ENCODE results near the gene TMX2. TPM values are rescaled to one million over a fixed set of nuclear protein-coding genes. Genes with fewer than 3 reads are reported as not detected.
"Not testable (repeated sequence)": the region's sequence is repeated elsewhere in the genome, so short reads cannot be mapped to it uniquely, and the experiment has no call there.

TMX2 gene
- total RNA-seq = 10 to 100 TPM; 54.2 to 69.8 TPM

GRCh38 chr11:57712256-57713150 is at the start of gene TMX2:
TSS of gene TMX2 (plus strand) at chr11:57712593. CDS start at chr11:57712619, 26 bp downstream.
- Mint-ChIP-seq H3K36me3 (ENCODE audit: insufficient read depth in 2 of 2) (peaks cover 4 to 7% of the 10 kb centered on the region in 2 donors), H3K27ac (peak within 1 kb of the TSS; percentile 94), H3K27me3 (ENCODE audit: low read depth) (no peaks in the 10 kb centered on the region), H3K4me1 (ENCODE audit: low read depth) (peaks cover 52% of the 10 kb centered on the region), H3K4me3 (peak within 1 kb of the TSS; percentile 91 to 97), H3K9me3 (no peaks in the 10 kb centered on the region)
- peak; percentile 91 to 93 for DNase-seq
- peak; percentile 92 for ATAC-seq (replicated peaks in 1 of 2)

- H3K27ac Mint-ChIP-seq = peak overlapping the region; percentile 3
- H3K9me3 Mint-ChIP-seq = no peaks in the 10 kb centered on the region
- no peak for DNase-seq
- peaks cover 4 to 9% of the 10 kb centered on the region in 2 donors for H3K36me3 Mint-ChIP-seq (ENCODE audit: insufficient read depth in 2 of 2)
- no peaks in the 10 kb centered on the region for H3K27me3 Mint-ChIP-seq (ENCODE audit: low read depth)
- H3K4me1 Mint-ChIP-seq (ENCODE audit: low read depth) = peaks cover 33% of the 10 kb centered on the region
- no peak overlapping the region for H3K4me3 Mint-ChIP-seq
- no peak for ATAC-seq (replicated peaks in 1 of 2)
Observed at GRCh38 chr11:57662893-57663292, 49.5 kb upstream of the TMX2 start.

GRCh38 chr11:57663975-57664374 is 48.4 kb upstream of the TMX2 start:
- Mint-ChIP-seq H3K4me1 (ENCODE audit: low read depth) (peaks cover 25% of the 10 kb centered on the region), H3K27ac (no peak overlapping the region), H3K4me3 (no peak overlapping the region), H3K9me3 (no peaks in the 10 kb centered on the region), H3K27me3 (ENCODE audit: low read depth) (no peaks in the 10 kb centered on the region), H3K36me3 (ENCODE audit: insufficient read depth in 2 of 2) (peaks cover 10 to 13% of the 10 kb centered on the region in 2 donors)
- DNase-seq (no peak), ATAC-seq (replicated peaks in 1 of 2) (no peak)

GRCh38 chr11:57667117-57667735 is 45.2 kb upstream of the TMX2 start:
- Mint-ChIP-seq H3K4me1 (ENCODE audit: low read depth) (peaks cover 46% of the 10 kb centered on the region), H3K36me3 (ENCODE audit: insufficient read depth in 2 of 2) (peaks cover 7 to 10% of the 10 kb centered on the region in 2 donors), H3K27me3 (ENCODE audit: low read depth) (no peaks in the 10 kb centered on the region), H3K9me3 (no peaks in the 10 kb centered on the region), H3K4me3 (peak overlapping the region; percentile 88 to 97), H3K27ac (peak overlapping the region; percentile 99)
- DNase-seq (peak; percentile 89 to 95), ATAC-seq (replicated peaks in 1 of 2) (peak; percentile 65 to 66)

GRCh38 chr11:57667736-57668433 is 44.5 kb upstream of the TMX2 start, which contains the start of gene ZDHHC5:
TSS of gene ZDHHC5 (plus strand) at chr11:57668114. CDS start at chr11:57673091, 4,977 bp downstream.
- ATAC-seq (replicated peaks in 1 of 2) = peak; percentile 90 to 91
- H3K9me3 Mint-ChIP-seq = no peaks in the 10 kb centered on the region
- peak; percentile 99 for DNase-seq
- H3K27me3 Mint-ChIP-seq (ENCODE audit: low read depth) = no peaks in the 10 kb centered on the region
- peaks cover 5 to 12% of the 10 kb centered on the region in 2 donors for H3K36me3 Mint-ChIP-seq (ENCODE audit: insufficient read depth in 2 of 2)
- peak within 1 kb of the TSS; percentile 99 for H3K27ac Mint-ChIP-seq
- peaks cover 53% of the 10 kb centered on the region for H3K4me1 Mint-ChIP-seq (ENCODE audit: low read depth)
- H3K4me3 Mint-ChIP-seq = peak within 1 kb of the TSS; percentile 88 to 97

- peak overlapping the region; percentile 98 for H3K27ac Mint-ChIP-seq
- H3K36me3 Mint-ChIP-seq (ENCODE audit: insufficient read depth in 2 of 2) = peaks cover 10 to 13% of the 10 kb centered on the region in 2 donors
- peaks cover 58% of the 10 kb centered on the region for H3K4me1 Mint-ChIP-seq (ENCODE audit: low read depth)
- no peaks in the 10 kb centered on the region for H3K27me3 Mint-ChIP-seq (ENCODE audit: low read depth)
- no peak for DNase-seq
- peak; percentile 7 to 17 for ATAC-seq (replicated peaks in 1 of 2)
- H3K4me3 Mint-ChIP-seq = peak overlapping the region; percentile 88 to 97
- no peaks in the 10 kb centered on the region for H3K9me3 Mint-ChIP-seq
Observed at GRCh38 chr11:57668434-57668782, 44.0 kb upstream of the TMX2 start.

- H3K9me3 Mint-ChIP-seq = no peaks in the 10 kb centered on the region
- peaks cover 89% of the 10 kb centered on the region for H3K4me1 Mint-ChIP-seq (ENCODE audit: low read depth)
- H3K36me3 Mint-ChIP-seq (ENCODE audit: insufficient read depth in 2 of 2) = peaks cover 9 to 28% of the 10 kb centered on the region in 2 donors
- DNase-seq = no peak
- H3K27me3 Mint-ChIP-seq (ENCODE audit: low read depth) = no peaks in the 10 kb centered on the region
- ATAC-seq (replicated peaks in 1 of 2) = no peak
- peak overlapping the region in 1 of 2 donors; percentile 44 for H3K4me3 Mint-ChIP-seq
- peak overlapping the region; percentile 43 for H3K27ac Mint-ChIP-seq
Observed at GRCh38 chr11:57674251-57674650, 38.1 kb upstream of the TMX2 start.

- H3K27ac Mint-ChIP-seq = peak overlapping the region; percentile 85
- H3K27me3 Mint-ChIP-seq (ENCODE audit: low read depth) = no peaks in the 10 kb centered on the region
- ATAC-seq (replicated peaks in 1 of 2) (peak; percentile 40 to 76), DNase-seq (no peak)
- no peaks in the 10 kb centered on the region for H3K9me3 Mint-ChIP-seq
- peak overlapping the region; percentile 6 to 33 for H3K4me3 Mint-ChIP-seq
- H3K4me1 Mint-ChIP-seq (ENCODE audit: low read depth) = peaks cover 89% of the 10 kb centered on the region
- H3K36me3 Mint-ChIP-seq (ENCODE audit: insufficient read depth in 2 of 2) = peaks cover 9 to 28% of the 10 kb centered on the region in 2 donors
Observed at GRCh38 chr11:57675176-57675941, 37.0 kb upstream of the TMX2 start.

GRCh38 chr11:57679396-57679795 is 33.0 kb upstream of the TMX2 start:
- no peak overlapping the region for H3K4me3 Mint-ChIP-seq
- H3K9me3 Mint-ChIP-seq = no peaks in the 10 kb centered on the region

GRCh38 chr11:57680552-57680874 is 31.9 kb upstream of the TMX2 start:
- DNase-seq (no peak), ATAC-seq (replicated peaks in 1 of 2) (peak; percentile 62 to 65)
- Mint-ChIP-seq H3K36me3 (ENCODE audit: insufficient read depth in 2 of 2) (peaks cover 16 to 28% of the 10 kb centered on the region in 2 donors), H3K9me3 (no peaks in the 10 kb centered on the region), H3K4me3 (peak overlapping the region; percentile 66 to 77), H3K27ac (peak overlapping the region; percentile 87), H3K27me3 (ENCODE audit: low read depth) (no peaks in the 10 kb centered on the region), H3K4me1 (ENCODE audit: low read depth) (peaks cover 56% of the 10 kb centered on the region)

More at GRCh38 chr11:57679396-57679795, 33.0 kb upstream of the TMX2 start:
- Mint-ChIP-seq H3K36me3 (ENCODE audit: insufficient read depth in 2 of 2) (peaks cover 17 to 26% of the 10 kb centered on the region in 2 donors), H3K27me3 (ENCODE audit: low read depth) (no peaks in the 10 kb centered on the region), H3K27ac (no peak overlapping the region), H3K4me1 (ENCODE audit: low read depth) (peaks cover 67% of the 10 kb centered on the region)
- no peak for ATAC-seq (replicated peaks in 1 of 2)
- no peak for DNase-seq

GRCh38 chr11:57681168-57681567 is 31.2 kb upstream of the TMX2 start:
- Mint-ChIP-seq H3K4me1 (ENCODE audit: low read depth) (peaks cover 49% of the 10 kb centered on the region), H3K36me3 (ENCODE audit: insufficient read depth in 2 of 2) (peaks cover 16 to 32% of the 10 kb centered on the region in 2 donors), H3K27me3 (ENCODE audit: low read depth) (no peaks in the 10 kb centered on the region), H3K27ac (peak overlapping the region; percentile 87), H3K4me3 (peak overlapping the region in 1 of 2 donors; percentile 25), H3K9me3 (no peaks in the 10 kb centered on the region)
- ATAC-seq (replicated peaks in 1 of 2) = no peak
- DNase-seq = no peak

- not testable (repeated sequence) for H3K27ac Mint-ChIP-seq, H3K9me3 Mint-ChIP-seq
- H3K36me3 Mint-ChIP-seq (ENCODE audit: insufficient read depth in 2 of 2) = peaks cover 16 to 35% of the 10 kb centered on the region in 2 donors
Observed at GRCh38 chr11:57690474-57690873, 21.9 kb upstream of the TMX2 start.

More at GRCh38 chr11:57690474-57690873, 21.9 kb upstream of the TMX2 start:
- H3K4me1 Mint-ChIP-seq (ENCODE audit: low read depth); ATAC-seq (replicated peaks in 1 of 2); H3K4me3 Mint-ChIP-seq; DNase-seq; H3K27me3 Mint-ChIP-seq (ENCODE audit: low read depth): not testable (repeated sequence)

Data from activated T-cell treated with anti-CD3 and anti-CD28 coated beads, Interleukin-2, amount 50 U/mL, for 72 hours (primary cell).